ENCODE measurements around the gene MACROD2. TPM values are rescaled to one million over a fixed set of nuclear protein-coding genes. Genes with fewer than 3 reads are reported as not detected.

MACROD2 gene
- total and polyA plus RNA-seq, 4 donors: 0.66 to 10.5 (median 3.3) TPM

- Histone ChIP-seq H3K27me3 (ENCODE audit: control insufficient read depth in 4 of 4, insufficient read depth in 4 of 4, low read length in 3 of 4) (no peaks in the 10 kb centered on the region), H3K4me3 (ENCODE audit: low read depth in 1 of 3, low read length in 3 of 3) (no peak overlapping the region), H3K36me3 (ENCODE audit: control insufficient read depth in 4 of 4, insufficient read depth in 3 of 4, low read depth in 1 of 4, low read length in 3 of 4) (no peaks in the 10 kb centered on the region), H3K4me1 (ENCODE audit: control insufficient read depth in 4 of 4, insufficient read depth in 4 of 4, low read length in 3 of 4) (peaks cover 0 to 2% (median 0%) of the 10 kb centered on the region in 4 donors), H3K9me3 (ENCODE audit: control insufficient read depth in 4 of 4, low read length in 3 of 4) (no peaks in the 10 kb centered on the region), H3K27ac (ENCODE audit: low read depth in 1 of 2, low read length in 2 of 2) (no peak overlapping the region), H3K9ac (ENCODE audit: low read depth in 1 of 2, low read length in 2 of 2) (no peak overlapping the region)
- DNase-seq (ENCODE audit: low spot score): no peak
- TF ChIP-seq CTCF (IDR thresholded peaks at IDR 0.05; ENCODE audit: low read depth, low read length, missing input control): no peak
- TF ChIP-seq JUND (IDR thresholded peaks at IDR 0.05): no peak
- TF ChIP-seq, protein P1, sequence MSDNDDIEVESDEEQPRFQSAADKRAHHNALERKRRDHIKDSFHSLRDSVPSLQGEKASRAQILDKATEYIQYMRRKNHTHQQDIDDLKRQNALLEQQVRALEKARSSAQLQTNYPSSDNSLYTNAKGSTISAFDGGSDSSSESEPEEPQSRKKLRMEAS (IDR thresholded peaks at IDR 0.05): no peak
- no peak for TF ChIP-seq GABPA (IDR thresholded peaks at IDR 0.05 in 1 of 2, conservative IDR thresholded peaks at IDR 0.05 in 1 of 2)
- no peak for TF ChIP-seq HNF4G (IDR thresholded peaks at IDR 0.05)
- no peak for TF ChIP-seq EGR1 (IDR thresholded peaks at IDR 0.05; ENCODE audit: low read depth in 2 of 2)
- TF ChIP-seq YY1 (IDR thresholded peaks at IDR 0.05): no peak
- TF ChIP-seq TAF1 (conservative IDR thresholded peaks at IDR 0.05): no peak
- TF ChIP-seq SP1 (IDR thresholded peaks at IDR 0.05): no peak
- TF ChIP-seq, protein P2, sequence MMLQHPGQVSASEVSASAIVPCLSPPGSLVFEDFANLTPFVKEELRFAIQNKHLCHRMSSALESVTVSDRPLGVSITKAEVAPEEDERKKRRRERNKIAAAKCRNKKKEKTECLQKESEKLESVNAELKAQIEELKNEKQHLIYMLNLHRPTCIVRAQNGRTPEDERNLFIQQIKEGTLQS (IDR thresholded peaks at IDR 0.05): no peak
- TF ChIP-seq FOXA2 (IDR thresholded peaks at IDR 0.05): no peak
- TF ChIP-seq RXRA (IDR thresholded peaks at IDR 0.05): no peak
- no peak for TF ChIP-seq ZBTB33 (IDR thresholded peaks at IDR 0.05)
- no peak for TF ChIP-seq NR2F2 (IDR thresholded peaks at IDR 0.05)
- no peak for TF ChIP-seq REST (IDR thresholded peaks at IDR 0.05)
- TF ChIP-seq RAD21 (IDR thresholded peaks at IDR 0.05): no peak
- TF ChIP-seq FOXA1 (IDR thresholded peaks at IDR 0.05): no peak
- TF ChIP-seq HNF4A (conservative IDR thresholded peaks at IDR 0.05): no peak
- 91% methylated on average over 7 of the region's 7 CpGs for WGBS
Observed at GRCh38 chr20:14959506-14960475, 964.5 kb downstream of the MACROD2 start.

Measured in liver (tissue), 9 donors.